GM18508 (cell line): ENCODE results near the gene OR2T2.
"Not testable (repeated sequence)": the region's sequence is repeated elsewhere in the genome, so short reads cannot be mapped to it uniquely, and the experiment has no call there.

Experiments
- ATAC-seq: cut with Tn5 transposase; IDR thresholded peaks from one replicate; pipeline ENCODE4 v1.9.1; 2021; ENCODE audit warnings: moderate number of reproducible peaks; ENCODE audit not compliant: insufficient read depth, unreplicated experiment

The OR2T2 gene

GRCh38 chr1:248449821-248450465 is 4.5 kb downstream of the OR2T2 start:
- not testable (repeated sequence) for ATAC-seq

GRCh38 chr1:248450466-248451145 is 5.2 kb downstream of the OR2T2 start:
- peak; percentile 32 for ATAC-seq

- not testable (repeated sequence) for ATAC-seq
Measured at GRCh38 chr1:248453619-248454018, 8.2 kb downstream of the OR2T2 start.

- not testable (repeated sequence) for ATAC-seq
Measured at GRCh38 chr1:248455045-248455444, 9.6 kb downstream of the OR2T2 start.

GRCh38 chr1:248456635-248457034 is 11.2 kb downstream of the OR2T2 start:
- ATAC-seq: not testable (repeated sequence)

GRCh38 chr1:248459117-248459516 is 13.7 kb downstream of the OR2T2 start:
- not testable (repeated sequence) for ATAC-seq

- no peak for ATAC-seq
Measured at GRCh38 chr1:248471154-248471553, 25.7 kb downstream of the OR2T2 start.

- ATAC-seq: not testable (repeated sequence)
Measured at GRCh38 chr1:248472111-248472510, 26.7 kb downstream of the OR2T2 start.

- not testable (repeated sequence) for ATAC-seq
Measured at GRCh38 chr1:248473051-248473450, 27.6 kb downstream of the OR2T2 start, which contains the start of gene OR2T3. TSS of gene OR2T3 (plus strand) at chr1:248473351. CDS start at chr1:248473351, 0 bp downstream.

GRCh38 chr1:248475660-248476059 is 30.2 kb downstream of the OR2T2 start:
- peak; percentile 75 for ATAC-seq

GRCh38 chr1:248481686-248482579 is 36.5 kb downstream of the OR2T2 start:
- peak; percentile 79 for ATAC-seq

- not testable (repeated sequence) for ATAC-seq
Measured at GRCh38 chr1:248488289-248488688, 42.9 kb downstream of the OR2T2 start, which contains the start of gene OR2T5. TSS of gene OR2T5 (plus strand) at chr1:248488589. CDS start at chr1:248488589, 0 bp downstream.

- ATAC-seq: not testable (repeated sequence)
Measured at GRCh38 chr1:248496661-248497060, 51.2 kb downstream of the OR2T2 start.

- not testable (repeated sequence) for ATAC-seq
Measured at GRCh38 chr1:248500305-248501035, 55.0 kb downstream of the OR2T2 start.
